GM23338 (cell line): Measurements from ENCODE around the gene YPEL5. TPM values are rescaled to one million over a fixed set of nuclear protein-coding genes. Genes with fewer than 3 reads are reported as not detected.
A peak's percentile ranks its signal among the peaks of the same experiment; 100 is the strongest.

Experiments
- ATAC-seq: fragments of 200-7000 bp; cut with Tn5 transposase; 3 replicates; pipeline ENCODE4 v1.9.1; 2020
- DNase-seq: peaks from one replicate; pipeline ENCODE4 v3.0.0-alpha.2; 2015; ENCODE audit warnings: low spot score
- H2AFZ ChIP-seq: fragments of 200-600 bp; sonication (generic); 2 replicates; pipeline ENCODE4 v1.8.0; 2016; ENCODE audit warnings: antibody characterized with exemption, mild to moderate bottlenecking, moderate library complexity
- H3F3A ChIP-seq: fragments of 200-600 bp; sonication (generic); replicated peaks from 2 replicates; pipeline ENCODE4 v1.8.0; 2017; ENCODE audit warnings: antibody characterized with exemption, mixed run types, low read depth
- H3K27ac ChIP-seq: fragments of 200-600 bp; sonication (generic); 2 replicates; pipeline ENCODE4 v1.6.1; 2016; ENCODE audit warnings: low read depth
- H3K27me3 ChIP-seq: fragments of 200-600 bp; sonication (generic); 2 replicates; pipeline ENCODE4 v1.8.0; 2016; ENCODE audit warnings: mild to moderate bottlenecking, mixed run types, moderate library complexity; ENCODE audit not compliant: insufficient read depth
- H3K36me3 ChIP-seq: fragments of 200-600 bp; sonication (generic); 2 replicates; pipeline ENCODE4 v1.8.0; 2016; ENCODE audit warnings: mild to moderate bottlenecking; ENCODE audit not compliant: insufficient read depth
- H3K4me1 ChIP-seq: fragments of 200-600 bp; sonication (generic); 2 replicates; pipeline ENCODE4 v1.8.0; 2016; ENCODE audit warnings: mild to moderate bottlenecking, moderate library complexity; ENCODE audit not compliant: insufficient read depth
- H3K4me2 ChIP-seq: fragments of 200-600 bp; sonication (generic); 2 replicates; pipeline ENCODE4 v1.7.1; 2017; ENCODE audit warnings: mixed run types
- H3K4me3 ChIP-seq: fragments of 200-600 bp; sonication (generic); 2 replicates; pipeline ENCODE4 v1.6.1; 2016; ENCODE audit warnings: mixed run types
- H3K79me2 ChIP-seq: fragments of 200-600 bp; sonication (generic); replicated peaks from 2 replicates; pipeline ENCODE4 v1.8.0; 2017; ENCODE audit warnings: mild to moderate bottlenecking; ENCODE audit not compliant: insufficient read depth
- H3K9me2 ChIP-seq: fragments of 200-600 bp; sonication (generic); 2 replicates; pipeline ENCODE4 v1.8.0; 2017; ENCODE audit not compliant: insufficient read depth
- H4K20me1 ChIP-seq: fragments of 200-600 bp; sonication (generic); replicated peaks from 2 replicates; pipeline ENCODE4 v1.8.0; 2017; ENCODE audit warnings: mild to moderate bottlenecking; ENCODE audit not compliant: insufficient read depth
- H3K27ac Mint-ChIP-seq: 2 replicates; pipeline ENCODE4 v1.8.0; 2020; ENCODE audit warnings: inconsistent platforms, mild to moderate bottlenecking, moderate library complexity, mixed read lengths
- H3K27me3 Mint-ChIP-seq: 3 replicates; pipeline ENCODE4 v1.8.0; 2022; ENCODE audit warnings: low read depth, mild to moderate bottlenecking, moderate library complexity, mixed read lengths, inconsistent platforms; ENCODE audit not compliant: insufficient read depth, poor library complexity
- H3K36me3 Mint-ChIP-seq: 3 replicates; pipeline ENCODE4 v1.8.0; 2021; ENCODE audit warnings: low read depth, mild to moderate bottlenecking, inconsistent platforms, moderate library complexity, mixed read lengths
- H3K4me1 Mint-ChIP-seq: 3 replicates; pipeline ENCODE4 v1.8.0; 2020; ENCODE audit warnings: mild to moderate bottlenecking, inconsistent platforms, mixed read lengths
- H3K4me3 Mint-ChIP-seq: 3 replicates; pipeline ENCODE4 v1.8.0; 2021; ENCODE audit warnings: moderate library complexity, mild to moderate bottlenecking, inconsistent platforms, mixed read lengths
- H3K9me3 Mint-ChIP-seq: 3 replicates; pipeline ENCODE4 v1.8.0; 2020; ENCODE audit warnings: moderate library complexity, mild to moderate bottlenecking, inconsistent platforms, mixed read lengths
- CREB1 ChIP-seq: fragments of 250-450 bp; sonication (Bioruptor Pico); IDR thresholded peaks from 2 replicates; pipeline ENCODE4 v1.5.0; 2020; ENCODE audit warnings: low read depth, mild to moderate bottlenecking, moderate library complexity
- EZH2 ChIP-seq: fragments of 200-600 bp; sonication (generic); IDR thresholded peaks from one replicate; pipeline ENCODE4 v1.8.0; 2017; ENCODE audit warnings: antibody characterized with exemption, mild to moderate bottlenecking, low read depth; ENCODE audit not compliant: unreplicated experiment
- EZH2phosphoT487 ChIP-seq: fragments of 200-600 bp; sonication (generic); IDR thresholded peaks from one replicate; pipeline ENCODE4 v1.8.1; 2018; ENCODE audit warnings: antibody characterized with exemption; ENCODE audit not compliant: unreplicated experiment
- JUNB ChIP-seq: IDR thresholded peaks from one replicate; pipeline ENCODE4 v1.6.1; 2016; ENCODE audit warnings: antibody characterized with exemption; ENCODE audit not compliant: unreplicated experiment
- NANOG ChIP-seq: IDR thresholded peaks from 2 replicates; pipeline ENCODE4 v1.6.1; 2016; ENCODE audit warnings: antibody characterized with exemption, borderline replicate concordance
- POLR2AphosphoS5 ChIP-seq: IDR thresholded peaks from 2 replicates; pipeline ENCODE4 v1.6.1; 2016; ENCODE audit warnings: antibody characterized with exemption, low read depth
- STAT1 ChIP-seq: IDR thresholded peaks from one replicate; pipeline ENCODE4 v1.6.1; 2016; ENCODE audit warnings: antibody characterized with exemption; ENCODE audit not compliant: unreplicated experiment
- ZNF114 ChIP-seq: fragments of 250-450 bp; sonication (Bioruptor Pico); IDR thresholded peaks from 2 replicates; pipeline ENCODE4 v1.5.0; 2020; ENCODE audit warnings: mild to moderate bottlenecking, moderate library complexity
- ZNF331 ChIP-seq: fragments of 250-450 bp; sonication (Bioruptor Pico); IDR thresholded peaks from 2 replicates; pipeline ENCODE4 v1.5.0; 2020; ENCODE audit warnings: low read depth, mild to moderate bottlenecking, moderate library complexity
- polyA plus RNA-seq: library from polyadenylated mRNA; unstranded; fragments of >200 nt; fragmentation: Nextera tagmentation; extraction: Ambion mirVana; gene quantifications from 2 replicates; pipeline ENCODE4 v1.2.1, GENCODE V29; 2016
- total RNA-seq: library from RNA; depleted of rRNA; stranded (reverse); fragments of >200 nt; shearing (Covaris generic); gene quantifications from 2 replicates; pipeline ENCODE4 v1.2.3, GENCODE V29; 2014
- TF ChIP-seq, protein P1 (sequence below): IDR thresholded peaks from 2 replicates; pipeline ENCODE4 v1.6.1; 2016; ENCODE audit warnings: antibody characterized with exemption
- TF ChIP-seq, protein P2 (sequence below): IDR thresholded peaks from one replicate; pipeline ENCODE4 v1.6.1; 2018; ENCODE audit warnings: antibody characterized with exemption; ENCODE audit not compliant: unreplicated experiment
- TF ChIP-seq, protein P3 (sequence below), 2 experiments: fragments of 200-600 bp in 1 of 2; sonication (generic) in 1 of 2; conservative IDR thresholded peaks; 2 replicates each; pipeline versions ENCODE4 v1.5.1 to v1.6.1; 2016 to 2017; ENCODE audit warnings: antibody characterized with exemption in 2 of 2, low read depth in 2 of 2, mild to moderate bottlenecking in 2 of 2, moderate library complexity in 1 of 2

Gene YPEL5
- total and polyA plus RNA-seq, 2 experiments from 2014 or later, result 24.9 to 31.1 TPM

DNA sequence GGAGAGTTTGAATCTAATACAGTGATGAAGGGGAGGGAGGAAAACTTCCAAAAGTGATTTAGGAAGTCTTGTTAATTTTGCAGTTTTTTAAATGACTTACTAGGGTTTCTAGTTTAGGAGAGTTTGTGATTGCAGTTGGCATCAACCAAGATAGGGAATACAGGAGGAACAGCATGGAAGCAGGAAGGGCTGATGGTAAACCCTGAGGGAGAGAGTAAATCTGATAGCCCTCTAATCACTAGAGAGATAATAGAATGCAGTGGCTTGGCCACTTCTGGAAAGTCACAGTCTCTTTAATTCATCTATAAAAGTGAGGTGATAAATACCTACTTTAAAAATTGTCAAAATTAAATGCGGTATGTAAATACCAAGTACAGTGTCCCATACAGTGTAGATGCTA is 5.6 kb downstream of the YPEL5 start:
- H3K9me3 Mint-ChIP-seq, result no peaks in the 10 kb centered on the region; the same call in 2 of the 3 replicates
- Histone ChIP-seq H3K27ac (no peak overlapping the region), H3K4me3 (no peak overlapping the region)

More for the DNA sequence above, 5.6 kb downstream of the YPEL5 start:
- Histone ChIP-seq H3F3A (no peaks in the 10 kb centered on the region), H3K79me2 (peaks cover 9% of the 10 kb centered on the region; the same call in 1 of the 2 replicates), H3K27me3 (no peaks in the 10 kb centered on the region), H3K4me2 (no peak overlapping the region), H3K4me1 (peaks cover 33% of the 10 kb centered on the region), H4K20me1 (no peaks in the 10 kb centered on the region), H3K9me2 (no peaks in the 10 kb centered on the region), H3K36me3 (no peaks in the 10 kb centered on the region), H2AFZ (no peak overlapping the region)
- no peak for DNase-seq
- Mint-ChIP-seq H3K4me3 (no peak overlapping the region), H3K27ac (peak overlapping the region; percentile 6; the same call in 1 of the 2 replicates), H3K4me1 (peaks cover 43% of the 10 kb centered on the region), H3K27me3 (peaks cover 5% of the 10 kb centered on the region), H3K36me3 (peaks cover 11% of the 10 kb centered on the region; the same call in 2 of the 3 replicates)
- ATAC-seq, result no peak
- no peak for TF ChIP-seq ZNF331
- TF ChIP-seq, protein P1, sequence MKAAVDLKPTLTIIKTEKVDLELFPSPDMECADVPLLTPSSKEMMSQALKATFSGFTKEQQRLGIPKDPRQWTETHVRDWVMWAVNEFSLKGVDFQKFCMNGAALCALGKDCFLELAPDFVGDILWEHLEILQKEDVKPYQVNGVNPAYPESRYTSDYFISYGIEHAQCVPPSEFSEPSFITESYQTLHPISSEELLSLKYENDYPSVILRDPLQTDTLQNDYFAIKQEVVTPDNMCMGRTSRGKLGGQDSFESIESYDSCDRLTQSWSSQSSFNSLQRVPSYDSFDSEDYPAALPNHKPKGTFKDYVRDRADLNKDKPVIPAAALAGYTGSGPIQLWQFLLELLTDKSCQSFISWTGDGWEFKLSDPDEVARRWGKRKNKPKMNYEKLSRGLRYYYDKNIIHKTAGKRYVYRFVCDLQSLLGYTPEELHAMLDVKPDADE, result no peak
- no peak for TF ChIP-seq POLR2AphosphoS5
- TF ChIP-seq ZNF114 (CRISPR knock-in tag), result no peak
- no peak for TF ChIP-seq NANOG
- no peak for TF ChIP-seq STAT1
- TF ChIP-seq EZH2phosphoT487, result no peak
- no peak for TF ChIP-seq JUNB
- TF ChIP-seq, protein P2, sequence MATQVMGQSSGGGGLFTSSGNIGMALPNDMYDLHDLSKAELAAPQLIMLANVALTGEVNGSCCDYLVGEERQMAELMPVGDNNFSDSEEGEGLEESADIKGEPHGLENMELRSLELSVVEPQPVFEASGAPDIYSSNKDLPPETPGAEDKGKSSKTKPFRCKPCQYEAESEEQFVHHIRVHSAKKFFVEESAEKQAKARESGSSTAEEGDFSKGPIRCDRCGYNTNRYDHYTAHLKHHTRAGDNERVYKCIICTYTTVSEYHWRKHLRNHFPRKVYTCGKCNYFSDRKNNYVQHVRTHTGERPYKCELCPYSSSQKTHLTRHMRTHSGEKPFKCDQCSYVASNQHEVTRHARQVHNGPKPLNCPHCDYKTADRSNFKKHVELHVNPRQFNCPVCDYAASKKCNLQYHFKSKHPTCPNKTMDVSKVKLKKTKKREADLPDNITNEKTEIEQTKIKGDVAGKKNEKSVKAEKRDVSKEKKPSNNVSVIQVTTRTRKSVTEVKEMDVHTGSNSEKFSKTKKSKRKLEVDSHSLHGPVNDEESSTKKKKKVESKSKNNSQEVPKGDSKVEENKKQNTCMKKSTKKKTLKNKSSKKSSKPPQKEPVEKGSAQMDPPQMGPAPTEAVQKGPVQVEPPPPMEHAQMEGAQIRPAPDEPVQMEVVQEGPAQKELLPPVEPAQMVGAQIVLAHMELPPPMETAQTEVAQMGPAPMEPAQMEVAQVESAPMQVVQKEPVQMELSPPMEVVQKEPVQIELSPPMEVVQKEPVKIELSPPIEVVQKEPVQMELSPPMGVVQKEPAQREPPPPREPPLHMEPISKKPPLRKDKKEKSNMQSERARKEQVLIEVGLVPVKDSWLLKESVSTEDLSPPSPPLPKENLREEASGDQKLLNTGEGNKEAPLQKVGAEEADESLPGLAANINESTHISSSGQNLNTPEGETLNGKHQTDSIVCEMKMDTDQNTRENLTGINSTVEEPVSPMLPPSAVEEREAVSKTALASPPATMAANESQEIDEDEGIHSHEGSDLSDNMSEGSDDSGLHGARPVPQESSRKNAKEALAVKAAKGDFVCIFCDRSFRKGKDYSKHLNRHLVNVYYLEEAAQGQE, result no peak
- TF ChIP-seq, protein P3, sequence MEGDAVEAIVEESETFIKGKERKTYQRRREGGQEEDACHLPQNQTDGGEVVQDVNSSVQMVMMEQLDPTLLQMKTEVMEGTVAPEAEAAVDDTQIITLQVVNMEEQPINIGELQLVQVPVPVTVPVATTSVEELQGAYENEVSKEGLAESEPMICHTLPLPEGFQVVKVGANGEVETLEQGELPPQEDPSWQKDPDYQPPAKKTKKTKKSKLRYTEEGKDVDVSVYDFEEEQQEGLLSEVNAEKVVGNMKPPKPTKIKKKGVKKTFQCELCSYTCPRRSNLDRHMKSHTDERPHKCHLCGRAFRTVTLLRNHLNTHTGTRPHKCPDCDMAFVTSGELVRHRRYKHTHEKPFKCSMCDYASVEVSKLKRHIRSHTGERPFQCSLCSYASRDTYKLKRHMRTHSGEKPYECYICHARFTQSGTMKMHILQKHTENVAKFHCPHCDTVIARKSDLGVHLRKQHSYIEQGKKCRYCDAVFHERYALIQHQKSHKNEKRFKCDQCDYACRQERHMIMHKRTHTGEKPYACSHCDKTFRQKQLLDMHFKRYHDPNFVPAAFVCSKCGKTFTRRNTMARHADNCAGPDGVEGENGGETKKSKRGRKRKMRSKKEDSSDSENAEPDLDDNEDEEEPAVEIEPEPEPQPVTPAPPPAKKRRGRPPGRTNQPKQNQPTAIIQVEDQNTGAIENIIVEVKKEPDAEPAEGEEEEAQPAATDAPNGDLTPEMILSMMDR (conservative IDR thresholded peaks at IDR 0.05; ENCODE audit: low read depth in 2 of 2), result no peak
- no peak for TF ChIP-seq CREB1 (CRISPR knock-in tag)
- TF ChIP-seq EZH2, result no peak
